Lower leg skin (tissue), 4 donors: ENCODE measurements around the gene FOSL2. TPM values are rescaled to one million over a fixed set of nuclear protein-coding genes. Genes with fewer than 3 reads are reported as not detected.

Source experiments
- DNase-seq, 2 donors: peaks; one replicate each; pipeline ENCODE4 v3.0.0-alpha.2; 2019; ENCODE audit warnings: low spot score in 2 of 2
- H3K4me3 ChIP-seq: fragments of 200-600 bp; sonication (generic); 2 replicates; pipeline ENCODE4 v1.5.1; 2017; ENCODE audit warnings: mild to moderate bottlenecking, low read depth; ENCODE audit not compliant: poor library complexity, severe bottlenecking
- CTCF ChIP-seq, 3 donors: fragments of 450-650 bp; IDR thresholded peaks; one replicate each; pipeline ENCODE4 v1.5.1; 2016; ENCODE audit warnings: antibody characterized with exemption in 3 of 3, mild to moderate bottlenecking in 3 of 3, moderate library complexity in 2 of 3
- POLR2A ChIP-seq, 2 donors: fragments of 450-650 bp; IDR thresholded peaks; one replicate each; pipeline ENCODE4 v1.6.1; 2016 to 2017; ENCODE audit warnings: antibody characterized with exemption in 2 of 2, mild to moderate bottlenecking in 1 of 2, moderate library complexity in 1 of 2
- WGBS, 2 donors: methylation state at CpG; one replicate each; pipeline ENCODE4 v1.1.5; 2018; 5-methylcytosine and 5-hydroxymethylcytosine counted together
- intact Hi-C: fragments of 100-400 bp; cut with DNase I; formaldehyde crosslinking; loops from one replicate; pipeline ENCODE4 v1.15.0; 2023; ENCODE audit warnings: low total_unique reads
- total RNA-seq, 4 donors: library from RNA; depleted of rRNA; stranded (reverse); fragments of >200 nt; gene quantifications; one replicate each; pipeline ENCODE4 v1.1.0, GENCODE V29; 2016

FOSL2 gene
- total RNA-seq, 4 donors from 2014 or later, result 189 to 423 (median 301) TPM

- H3K4me3 ChIP-seq, result no peak overlapping the region
- DNase-seq, result peak in 1 of 2 donors; percentile 90
- intact Hi-C loops, result no loop called here
- 51 to 53% methylated on average over 16 to 18 of the region's 18 CpGs for WGBS, 2 donors
- no peak for TF ChIP-seq POLR2A (IDR thresholded peaks at IDR 0.05)
- no peak for TF ChIP-seq CTCF (IDR thresholded peaks at IDR 0.05)
Measured at GRCh38 chr2:28437149-28437835, 44.6 kb downstream of the FOSL2 start.

- DNase-seq, result peak in 1 of 2 donors; percentile 74
- intact Hi-C loops, result no loop called here
- 67 to 68% methylated on average over 4 to 5 of the region's 5 CpGs for WGBS, 2 donors
- H3K4me3 ChIP-seq, result no peak overlapping the region
- TF ChIP-seq CTCF (IDR thresholded peaks at IDR 0.05), result no peak
- no peak for TF ChIP-seq POLR2A (IDR thresholded peaks at IDR 0.05)
Measured at GRCh38 chr2:28437918-28438317, 45.3 kb downstream of the FOSL2 start.

GRCh38 chr2:28438532-28439063 lies 45.9 kb downstream of the FOSL2 start:
- TF ChIP-seq CTCF (IDR thresholded peaks at IDR 0.05) (no peak), POLR2A (IDR thresholded peaks at IDR 0.05) (no peak)
- 83 to 86% methylated on average over 9 to 13 of the region's 13 CpGs for WGBS, 2 donors
- peak in 1 of 2 donors; percentile 63 for DNase-seq
- intact Hi-C loops, result no loop called here
- no peak overlapping the region for H3K4me3 ChIP-seq

DNA sequence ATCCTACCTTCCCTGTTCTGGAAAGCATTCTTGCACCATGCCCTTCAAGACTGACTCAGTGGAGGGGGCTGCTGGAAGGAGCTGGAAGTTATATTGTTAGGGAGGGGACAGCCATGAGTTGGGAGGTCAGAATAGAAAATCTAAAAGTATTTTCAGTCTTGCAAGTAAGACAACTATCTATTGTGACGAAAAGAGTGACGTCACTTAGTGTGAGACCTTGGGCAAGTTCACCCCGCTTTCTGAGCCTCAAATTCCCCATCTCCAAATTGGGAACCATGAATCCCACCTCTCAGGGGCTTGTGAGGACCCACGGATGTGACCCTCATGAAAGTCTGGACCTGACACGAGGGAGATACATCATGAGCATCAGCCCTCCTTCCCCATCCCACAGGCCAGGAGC lies 46.5 kb downstream of the FOSL2 start:
- TF ChIP-seq POLR2A (IDR thresholded peaks at IDR 0.05) (no peak), CTCF (IDR thresholded peaks at IDR 0.05) (no peak)
- 67 to 84% methylated on average over 5 of the region's 5 CpGs for WGBS, 2 donors
- DNase-seq, result no peak
- intact Hi-C loops, result no loop called here
- no peak overlapping the region for H3K4me3 ChIP-seq

DNA sequence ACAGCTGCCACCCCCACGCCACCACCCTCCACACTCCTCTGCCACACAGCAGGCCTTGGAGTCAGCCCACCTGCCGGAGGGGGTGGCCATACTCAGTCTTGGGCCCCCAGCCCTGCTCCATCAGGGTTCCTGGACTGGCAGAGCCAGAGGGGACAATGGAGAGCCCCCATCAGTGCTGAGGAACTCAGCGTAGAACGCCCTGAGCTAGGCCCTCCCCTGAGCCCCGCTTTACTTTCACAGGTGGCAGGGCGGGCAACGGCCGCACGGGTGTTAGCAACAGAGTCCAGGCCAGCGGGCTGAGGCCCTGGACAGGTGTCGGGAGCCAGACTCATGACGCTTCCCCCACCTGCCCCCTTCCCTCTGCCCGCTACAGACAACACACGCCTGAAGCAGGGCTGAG lies 47.1 kb downstream of the FOSL2 start:
- no peak overlapping the region for H3K4me3 ChIP-seq
- intact Hi-C loops, result no loop called here
- DNase-seq, result no peak
- TF ChIP-seq POLR2A (IDR thresholded peaks at IDR 0.05) (no peak), CTCF (IDR thresholded peaks at IDR 0.05) (no peak)
- 94 to 95% methylated on average over 8 to 13 of the region's 14 CpGs for WGBS, 2 donors
